ENCODE results near the gene KRTAP12-4.
"Not testable (repeated sequence)": the region's sequence is repeated elsewhere in the genome, so short reads cannot be mapped to it uniquely, and the experiment has no call there.

The KRTAP12-4 gene

DNA sequence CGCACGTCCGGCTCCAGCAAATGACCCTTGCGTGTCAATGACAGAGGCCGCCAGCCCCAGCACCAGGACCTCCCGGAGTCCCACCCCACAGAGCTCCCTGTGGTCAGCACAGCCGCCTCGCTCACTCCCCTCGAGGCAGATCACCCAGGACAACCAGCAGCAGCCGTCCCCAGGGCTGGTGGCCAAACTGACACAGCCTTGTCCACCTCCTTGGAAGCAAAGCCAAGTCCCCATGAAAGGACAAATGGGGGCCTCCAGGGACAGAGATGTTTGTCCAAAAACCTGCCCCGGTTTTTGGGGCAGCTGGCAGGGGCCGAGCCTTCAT lies 15.2 kb downstream of the KRTAP12-4 start:
- TF ChIP-seq, protein P1, sequence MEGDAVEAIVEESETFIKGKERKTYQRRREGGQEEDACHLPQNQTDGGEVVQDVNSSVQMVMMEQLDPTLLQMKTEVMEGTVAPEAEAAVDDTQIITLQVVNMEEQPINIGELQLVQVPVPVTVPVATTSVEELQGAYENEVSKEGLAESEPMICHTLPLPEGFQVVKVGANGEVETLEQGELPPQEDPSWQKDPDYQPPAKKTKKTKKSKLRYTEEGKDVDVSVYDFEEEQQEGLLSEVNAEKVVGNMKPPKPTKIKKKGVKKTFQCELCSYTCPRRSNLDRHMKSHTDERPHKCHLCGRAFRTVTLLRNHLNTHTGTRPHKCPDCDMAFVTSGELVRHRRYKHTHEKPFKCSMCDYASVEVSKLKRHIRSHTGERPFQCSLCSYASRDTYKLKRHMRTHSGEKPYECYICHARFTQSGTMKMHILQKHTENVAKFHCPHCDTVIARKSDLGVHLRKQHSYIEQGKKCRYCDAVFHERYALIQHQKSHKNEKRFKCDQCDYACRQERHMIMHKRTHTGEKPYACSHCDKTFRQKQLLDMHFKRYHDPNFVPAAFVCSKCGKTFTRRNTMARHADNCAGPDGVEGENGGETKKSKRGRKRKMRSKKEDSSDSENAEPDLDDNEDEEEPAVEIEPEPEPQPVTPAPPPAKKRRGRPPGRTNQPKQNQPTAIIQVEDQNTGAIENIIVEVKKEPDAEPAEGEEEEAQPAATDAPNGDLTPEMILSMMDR (IDR thresholded peaks at IDR 0.05; ENCODE audit: low read depth, low read length), result no peak
- H3K4me3 ChIP-seq (ENCODE audit: low read depth, low read length), result no peak overlapping the region

- H3K4me3 ChIP-seq (ENCODE audit: low read depth, low read length), result not testable (repeated sequence)
Observed at GRCh38 chr21:44638506-44639330, 15.7 kb downstream of the KRTAP12-4 start.

- not testable (repeated sequence) for H3K4me3 ChIP-seq (ENCODE audit: low read depth, low read length)
Observed at GRCh38 chr21:44637851-44638348, 16.6 kb downstream of the KRTAP12-4 start.

DNA sequence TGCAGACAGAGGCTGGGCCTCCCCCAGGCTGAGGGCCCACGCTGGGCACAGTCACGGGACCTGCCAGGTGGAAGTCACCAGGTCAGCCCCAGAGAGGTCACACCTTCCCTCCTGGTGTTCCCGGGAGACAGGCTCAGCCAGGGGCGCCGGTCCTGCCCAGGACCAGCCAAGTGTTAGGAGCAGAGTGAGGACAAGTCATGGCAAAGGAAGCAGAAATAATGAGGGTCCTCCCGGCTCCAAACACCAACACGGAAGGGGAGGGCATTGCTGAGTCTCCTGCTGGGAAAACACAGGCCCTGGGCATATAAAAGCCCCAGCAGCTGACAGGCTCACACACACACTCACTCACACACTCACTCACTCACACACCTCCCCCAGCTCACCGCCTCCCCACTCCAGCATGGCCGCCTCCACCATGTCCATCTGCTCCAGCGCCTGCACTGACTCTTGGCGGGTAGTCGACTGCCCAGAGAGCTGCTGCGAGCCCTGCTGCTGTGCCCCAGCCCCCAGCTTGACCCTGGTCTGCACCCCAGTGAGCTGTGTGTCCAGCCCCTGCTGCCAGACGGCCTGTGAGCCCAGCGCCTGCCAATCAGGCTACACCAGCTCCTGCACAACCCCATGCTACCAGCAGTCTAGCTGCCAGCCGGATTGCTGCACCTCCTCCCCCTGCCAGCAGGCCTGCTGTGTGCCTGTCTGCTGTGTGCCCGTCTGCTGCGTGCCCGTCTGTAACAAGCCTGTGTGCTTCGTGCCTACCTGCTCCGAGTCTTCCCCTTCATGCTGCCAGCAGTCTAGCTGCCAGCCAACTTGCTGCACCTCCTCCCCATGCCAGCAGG lies 17.2 kb downstream of the KRTAP12-4 start, which contains the start of gene KRTAP10-10:
Gene KRTAP10-10, plus strand, starts transcription at position 339 of the 833 bp plus-strand sequence. Its CDS starts 62 bp downstream, at position 401.
- no peak within 1 kb of the TSS for H3K4me3 ChIP-seq (ENCODE audit: low read depth, low read length)
- TF ChIP-seq, protein P1 (IDR thresholded peaks at IDR 0.05; ENCODE audit: low read depth, low read length), result no peak

- TF ChIP-seq, protein P1 (IDR thresholded peaks at IDR 0.05; ENCODE audit: low read depth, low read length), result no peak
- no peak overlapping the region for H3K4me3 ChIP-seq (ENCODE audit: low read depth, low read length)
Observed at GRCh38 chr21:44636209-44637017, 18.0 kb downstream of the KRTAP12-4 start.

GRCh38 chr21:44632067-44632466 lies 22.4 kb downstream of the KRTAP12-4 start:
- TF ChIP-seq, protein P1 (IDR thresholded peaks at IDR 0.05; ENCODE audit: low read depth, low read length), result no peak
- no peak overlapping the region for H3K4me3 ChIP-seq (ENCODE audit: low read depth, low read length)

GRCh38 chr21:44630440-44630839 lies 24.0 kb downstream of the KRTAP12-4 start:
- H3K4me3 ChIP-seq (ENCODE audit: low read depth, low read length), result no peak overlapping the region
- TF ChIP-seq, protein P1 (IDR thresholded peaks at IDR 0.05; ENCODE audit: low read depth, low read length), result no peak
